Measurements from ENCODE around the gene FRA10AC1. TPM values are rescaled to one million over a fixed set of nuclear protein-coding genes. Genes with fewer than 3 reads are reported as not detected.
A peak's percentile ranks its signal among the peaks of the same experiment; 100 is the strongest.
"Not testable (repeated sequence)": the region's sequence is repeated elsewhere in the genome, so short reads cannot be mapped to it uniquely, and the experiment has no call there.

Gene FRA10AC1
- total RNA-seq, 4 donors from 2014 or later, result 14.1 to 25.5 (median 16.1) TPM

DNA sequence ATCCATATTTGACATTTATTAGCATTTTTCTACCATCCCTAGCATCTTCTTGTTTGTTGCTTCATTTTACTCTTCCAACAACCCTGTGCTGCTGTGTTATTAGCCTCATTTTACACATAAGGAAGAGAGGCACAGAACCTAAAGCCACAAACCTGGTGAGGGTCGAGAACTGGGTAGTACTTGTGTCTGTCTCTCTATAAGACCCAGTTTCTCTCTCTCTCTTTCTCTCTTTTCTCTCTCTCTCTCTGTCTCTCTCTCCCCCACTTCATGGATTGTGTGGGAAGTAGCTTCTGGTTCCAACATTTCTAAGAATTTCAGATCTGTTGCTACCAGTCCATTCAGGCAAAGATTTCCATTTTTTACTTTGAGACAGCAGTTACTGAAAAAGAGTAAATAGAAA lies 1.4 kb upstream of the FRA10AC1 start:
- no peaks in the 10 kb centered on the region for H3K9me3 ChIP-seq
- H3K4me1 ChIP-seq, result peaks cover 0 to 40% (median 6%) of the 10 kb centered on the region in 4 donors
- TF ChIP-seq, protein P1, sequence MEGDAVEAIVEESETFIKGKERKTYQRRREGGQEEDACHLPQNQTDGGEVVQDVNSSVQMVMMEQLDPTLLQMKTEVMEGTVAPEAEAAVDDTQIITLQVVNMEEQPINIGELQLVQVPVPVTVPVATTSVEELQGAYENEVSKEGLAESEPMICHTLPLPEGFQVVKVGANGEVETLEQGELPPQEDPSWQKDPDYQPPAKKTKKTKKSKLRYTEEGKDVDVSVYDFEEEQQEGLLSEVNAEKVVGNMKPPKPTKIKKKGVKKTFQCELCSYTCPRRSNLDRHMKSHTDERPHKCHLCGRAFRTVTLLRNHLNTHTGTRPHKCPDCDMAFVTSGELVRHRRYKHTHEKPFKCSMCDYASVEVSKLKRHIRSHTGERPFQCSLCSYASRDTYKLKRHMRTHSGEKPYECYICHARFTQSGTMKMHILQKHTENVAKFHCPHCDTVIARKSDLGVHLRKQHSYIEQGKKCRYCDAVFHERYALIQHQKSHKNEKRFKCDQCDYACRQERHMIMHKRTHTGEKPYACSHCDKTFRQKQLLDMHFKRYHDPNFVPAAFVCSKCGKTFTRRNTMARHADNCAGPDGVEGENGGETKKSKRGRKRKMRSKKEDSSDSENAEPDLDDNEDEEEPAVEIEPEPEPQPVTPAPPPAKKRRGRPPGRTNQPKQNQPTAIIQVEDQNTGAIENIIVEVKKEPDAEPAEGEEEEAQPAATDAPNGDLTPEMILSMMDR (IDR thresholded peaks at IDR 0.05), result no peak
- no peak for TF ChIP-seq EP300 (IDR thresholded peaks at IDR 0.05)
- TF ChIP-seq POLR2A (IDR thresholded peaks at IDR 0.05), result no peak
- no peaks in the 10 kb centered on the region for H3K27me3 ChIP-seq
- no peak for DNase-seq (ENCODE audit: low spot score in 2 of 2)
- no peak overlapping the region for H3K27ac ChIP-seq
- H3K4me3 ChIP-seq, result no peak overlapping the region
- 56 to 58% methylated on average over 1 of the region's 1 CpG for WGBS, 2 donors
- peaks cover 0 to 8% (median 0%) of the 10 kb centered on the region in 3 donors for H3K36me3 ChIP-seq

DNA sequence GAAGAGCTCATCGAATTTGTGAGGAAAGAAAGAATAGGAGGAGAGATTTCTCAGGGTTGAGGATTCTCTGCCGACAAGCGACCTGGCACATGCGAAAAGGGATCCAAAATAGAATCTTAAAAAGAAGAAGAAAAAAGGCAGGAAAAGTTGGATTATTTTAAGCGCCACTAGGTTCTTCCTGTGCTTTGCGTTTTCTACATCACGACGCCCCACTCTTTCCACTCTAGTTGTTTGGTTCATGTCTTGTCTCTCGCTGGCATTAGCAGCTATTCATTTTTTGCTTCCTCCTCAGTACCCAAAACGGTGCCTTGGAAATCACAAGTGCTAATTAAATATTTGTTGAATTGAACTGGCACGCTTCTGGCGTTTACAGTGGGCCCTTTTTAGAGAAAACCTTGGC lies 674 bp upstream of the FRA10AC1 start:
- Histone ChIP-seq H3K4me1 (peaks cover 0 to 47% (median 6%) of the 10 kb centered on the region in 4 donors), H3K27me3 (no peaks in the 10 kb centered on the region), H3K27ac (peak overlapping the region; percentile 71 to 96 (median 86)), H3K9me3 (no peaks in the 10 kb centered on the region), H3K36me3 (peaks cover 0 to 16% (median 0%) of the 10 kb centered on the region in 3 donors), H3K4me3 (peak overlapping the region; percentile 39 to 76 (median 67))
- TF ChIP-seq, protein P1 (IDR thresholded peaks at IDR 0.05), result no peak
- TF ChIP-seq EP300 (IDR thresholded peaks at IDR 0.05) (no peak), POLR2A (IDR thresholded peaks at IDR 0.05) (no peak)
- 2 to 5% methylated on average over 12 of the region's 12 CpGs for WGBS, 2 donors
- DNase-seq (ENCODE audit: low spot score in 2 of 2), result peak in 1 of 2 donors; percentile 19

DNA sequence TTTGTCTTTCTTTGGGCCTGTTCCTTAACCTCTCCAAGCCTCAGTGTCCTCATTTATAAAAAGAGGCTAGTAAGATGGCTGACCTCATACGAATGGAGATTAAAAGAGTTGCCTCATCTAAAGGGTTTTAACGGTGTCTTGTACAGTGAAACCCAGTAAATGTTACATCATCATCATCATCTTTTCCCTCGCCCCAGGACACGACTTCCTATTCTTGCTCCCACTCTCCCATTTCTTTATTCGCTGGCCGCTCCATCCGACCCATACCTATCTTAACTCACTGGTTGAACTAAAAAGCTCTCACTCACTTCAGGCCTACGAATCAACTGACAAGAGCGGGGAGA lies 554 bp downstream of the FRA10AC1 start:
- Histone ChIP-seq H3K27me3 (no peaks in the 10 kb centered on the region), H3K4me1 (peaks cover 0 to 47% (median 6%) of the 10 kb centered on the region in 4 donors), H3K4me3 (peak overlapping the region; percentile 39 to 76 (median 67)), H3K27ac (peak overlapping the region; percentile 73 to 96 (median 86)), H3K9me3 (no peaks in the 10 kb centered on the region), H3K36me3 (peaks cover 0 to 28% (median 0%) of the 10 kb centered on the region in 3 donors)
- TF ChIP-seq, protein P1 (IDR thresholded peaks at IDR 0.05), result no peak
- 1% methylated on average over 9 of the region's 9 CpGs for WGBS, 2 donors
- peak in 1 of 2 donors; percentile 29 for DNase-seq (ENCODE audit: low spot score in 2 of 2)

DNA sequence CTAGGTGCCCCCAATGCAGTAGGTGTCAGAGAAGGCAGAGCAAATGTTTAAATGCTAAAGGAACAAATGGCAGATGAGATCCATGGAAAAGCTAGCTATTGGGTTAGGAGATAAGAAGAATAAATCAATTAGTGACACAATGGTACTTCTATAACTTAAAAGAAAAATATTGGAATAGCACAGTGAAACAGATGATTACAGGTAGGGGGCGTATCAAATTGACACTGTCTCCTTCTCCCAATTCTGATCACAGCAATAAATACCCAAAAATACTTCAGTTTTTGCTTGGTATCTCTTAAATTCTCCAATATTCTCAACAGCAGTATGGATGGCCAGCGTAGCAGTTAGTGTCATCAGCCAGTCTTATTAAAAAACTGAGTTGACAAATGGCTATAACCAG lies 5.2 kb downstream of the FRA10AC1 start:
- no peak for DNase-seq (ENCODE audit: low spot score in 2 of 2)
- Histone ChIP-seq H3K9me3 (no peaks in the 10 kb centered on the region), H3K27ac (no peak overlapping the region), H3K4me1 (peaks cover 0 to 45% (median 4%) of the 10 kb centered on the region in 4 donors), H3K27me3 (no peaks in the 10 kb centered on the region), H3K36me3 (peaks cover 0 to 64% (median 0%) of the 10 kb centered on the region in 3 donors), H3K4me3 (no peak overlapping the region)
- no peak for TF ChIP-seq POLR2A (IDR thresholded peaks at IDR 0.05)
- TF ChIP-seq, protein P1 (IDR thresholded peaks at IDR 0.05), result no peak
- 78 to 87% methylated on average over 2 of the region's 2 CpGs for WGBS, 2 donors

DNA sequence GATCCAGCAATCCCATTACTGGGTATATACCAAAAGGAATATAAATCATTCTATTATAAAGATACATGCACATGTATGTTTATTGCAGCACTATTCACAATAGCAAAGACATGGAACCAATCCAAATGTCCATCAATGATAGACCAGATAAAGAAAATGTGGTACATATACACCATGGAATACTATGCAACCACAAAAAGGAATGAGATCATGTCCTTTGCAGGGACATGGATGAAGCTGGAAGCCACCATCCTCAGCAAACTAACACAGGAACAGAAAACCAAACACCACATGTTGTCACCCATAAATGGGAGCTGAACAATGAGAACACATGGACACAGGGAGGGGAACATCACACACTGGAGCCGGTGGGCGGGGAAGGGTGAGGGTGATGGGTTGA lies 5.8 kb downstream of the FRA10AC1 start:
- H3K36me3 ChIP-seq, result peaks cover 0 to 70% (median 0%) of the 10 kb centered on the region in 3 donors
- H3K4me1 ChIP-seq, result peaks cover 0 to 43% (median 3%) of the 10 kb centered on the region in 4 donors
- H3K4me3 ChIP-seq; DNase-seq (ENCODE audit: low spot score in 2 of 2); H3K27me3 ChIP-seq; H3K9me3 ChIP-seq; H3K27ac ChIP-seq: not testable (repeated sequence)
- 92 to 98% methylated on average over 2 of the region's 2 CpGs for WGBS, 2 donors

DNA sequence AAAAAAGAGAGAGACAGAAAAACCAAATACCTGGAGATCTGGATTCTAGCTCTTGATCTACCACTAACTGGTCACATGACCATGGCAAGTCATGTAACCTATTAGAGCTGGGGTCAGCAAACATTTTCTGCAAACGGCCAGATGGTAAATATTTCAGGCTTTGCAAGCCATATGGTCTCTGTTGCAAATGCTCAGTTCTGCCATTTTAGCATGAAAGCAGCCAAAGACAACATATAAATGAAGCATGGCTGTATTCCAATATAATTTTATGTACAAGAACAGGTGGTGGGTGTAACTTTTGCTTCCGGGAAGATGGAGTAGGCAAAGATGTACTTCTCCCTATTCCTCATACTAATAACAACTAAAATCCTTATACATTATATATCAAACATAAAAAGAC lies 6.7 kb downstream of the FRA10AC1 start:
- Histone ChIP-seq H3K27me3 (no peaks in the 10 kb centered on the region), H3K36me3 (peaks cover 0 to 77% (median 6%) of the 10 kb centered on the region in 3 donors), H3K27ac (no peak overlapping the region), H3K4me1 (peaks cover 0 to 35% (median 0%) of the 10 kb centered on the region in 4 donors), H3K9me3 (no peaks in the 10 kb centered on the region), H3K4me3 (no peak overlapping the region)
- WGBS, 2 donors, result 46 to 49% methylated on average over 2 of the region's 2 CpGs
- TF ChIP-seq, protein P1 (IDR thresholded peaks at IDR 0.05), result no peak
- TF ChIP-seq POLR2A (IDR thresholded peaks at IDR 0.05), result no peak
- TF ChIP-seq EP300 (IDR thresholded peaks at IDR 0.05), result no peak
- DNase-seq (ENCODE audit: low spot score in 2 of 2), result no peak

Data from tibial nerve (tissue), 4 donors.